Activated naive CD8-positive, alpha-beta T cell treated with anti-CD3 and anti-CD28 coated beads, Interleukin-2, amount 50 U/mL, for 24 hours (primary cell): ENCODE data around the gene RIC1.
"Not testable (repeated sequence)": the region's sequence is repeated elsewhere in the genome, so short reads cannot be mapped to it uniquely, and the experiment has no call there.

Source experiments
- ATAC-seq: fragments of 150-1000 bp; cut with Tn5 transposase; one replicate; pipeline ENCODE4 v1.10.0; 2021
- DNase-seq: peaks from one replicate; pipeline ENCODE4 v3.0.0; 2021
- H3K27ac Mint-ChIP-seq: one replicate; pipeline ENCODE4 v1.8.0; 2021; ENCODE audit warnings: mild to moderate bottlenecking, mixed read lengths
- H3K27me3 Mint-ChIP-seq: one replicate; pipeline ENCODE4 v1.8.0; 2021; ENCODE audit warnings: mixed read lengths
- H3K36me3 Mint-ChIP-seq: one replicate; pipeline ENCODE4 v1.8.0; 2021; ENCODE audit warnings: low read depth, mixed read lengths
- H3K4me1 Mint-ChIP-seq: one replicate; pipeline ENCODE4 v1.8.0; 2021; ENCODE audit warnings: mixed read lengths
- H3K4me3 Mint-ChIP-seq: one replicate; pipeline ENCODE4 v1.8.0; 2021; ENCODE audit warnings: mild to moderate bottlenecking, moderate library complexity, mixed read lengths
- H3K9me3 Mint-ChIP-seq: one replicate; pipeline ENCODE4 v1.8.0; 2021; ENCODE audit warnings: mixed read lengths

The RIC1 gene

GRCh38 chr9:5760338-5760737 lies 131.4 kb downstream of the RIC1 start:
- H3K36me3 Mint-ChIP-seq = peaks cover 44% of the 10 kb centered on the region
- no peaks in the 10 kb centered on the region for H3K9me3 Mint-ChIP-seq
- ATAC-seq (peak; percentile 30), DNase-seq (no peak)
- no peak overlapping the region for H3K4me3 Mint-ChIP-seq
- peaks cover 26% of the 10 kb centered on the region for H3K4me1 Mint-ChIP-seq
- H3K27ac Mint-ChIP-seq = no peak overlapping the region
- H3K27me3 Mint-ChIP-seq = no peaks in the 10 kb centered on the region

GRCh38 chr9:5762421-5762820 lies 133.5 kb downstream of the RIC1 start:
- no peaks in the 10 kb centered on the region for H3K9me3 Mint-ChIP-seq
- no peak overlapping the region for H3K27ac Mint-ChIP-seq
- peaks cover 28% of the 10 kb centered on the region for H3K4me1 Mint-ChIP-seq
- H3K27me3 Mint-ChIP-seq = no peaks in the 10 kb centered on the region
- ATAC-seq (no peak), DNase-seq (no peak)
- H3K36me3 Mint-ChIP-seq = peaks cover 56% of the 10 kb centered on the region
- no peak overlapping the region for H3K4me3 Mint-ChIP-seq

- peak; percentile 80 for ATAC-seq
- DNase-seq = no peak
Observed at GRCh38 chr9:5764130-5764868, 135.4 kb downstream of the RIC1 start.

GRCh38 chr9:5767968-5768932 lies 139.3 kb downstream of the RIC1 start:
- Mint-ChIP-seq H3K4me1 (peaks cover 33% of the 10 kb centered on the region), H3K9me3 (no peaks in the 10 kb centered on the region), H3K27me3 (no peaks in the 10 kb centered on the region), H3K27ac (peak overlapping the region; percentile 76), H3K4me3 (no peak overlapping the region), H3K36me3 (peaks cover 59% of the 10 kb centered on the region)
- ATAC-seq (peak; percentile 87), DNase-seq (no peak)

More at GRCh38 chr9:5764130-5764868, 135.4 kb downstream of the RIC1 start:
- peak overlapping the region; percentile 25 for H3K27ac Mint-ChIP-seq
- peaks cover 56% of the 10 kb centered on the region for H3K36me3 Mint-ChIP-seq
- peaks cover 35% of the 10 kb centered on the region for H3K4me1 Mint-ChIP-seq
- H3K9me3 Mint-ChIP-seq = no peaks in the 10 kb centered on the region
- no peak overlapping the region for H3K4me3 Mint-ChIP-seq
- no peaks in the 10 kb centered on the region for H3K27me3 Mint-ChIP-seq

GRCh38 chr9:5773324-5773999 lies 144.6 kb downstream of the RIC1 start:
- H3K27ac Mint-ChIP-seq = peak overlapping the region; percentile 13
- H3K27me3 Mint-ChIP-seq = no peaks in the 10 kb centered on the region
- peaks cover 54% of the 10 kb centered on the region for H3K36me3 Mint-ChIP-seq
- no peak for ATAC-seq
- peaks cover 3% of the 10 kb centered on the region for H3K4me1 Mint-ChIP-seq
- H3K4me3 Mint-ChIP-seq = no peak overlapping the region
- peaks cover 4% of the 10 kb centered on the region for H3K9me3 Mint-ChIP-seq
- DNase-seq = no peak

GRCh38 chr9:5778805-5779204 lies 149.9 kb downstream of the RIC1 start:
- ATAC-seq = no peak
- no peak overlapping the region for H3K27ac Mint-ChIP-seq
- H3K9me3 Mint-ChIP-seq = peaks cover 27% of the 10 kb centered on the region
- H3K36me3 Mint-ChIP-seq = peaks cover 72% of the 10 kb centered on the region
- no peak for DNase-seq
- H3K4me1 Mint-ChIP-seq = peaks cover 4% of the 10 kb centered on the region
- H3K27me3 Mint-ChIP-seq = no peaks in the 10 kb centered on the region
- H3K4me3 Mint-ChIP-seq = no peak overlapping the region

- DNase-seq, ATAC-seq, H3K27ac Mint-ChIP-seq, H3K27me3 Mint-ChIP-seq, H3K4me1 Mint-ChIP-seq, H3K4me3 Mint-ChIP-seq: not testable (repeated sequence)
- Mint-ChIP-seq H3K36me3 (peaks cover 69% of the 10 kb centered on the region), H3K9me3 (peaks cover 27% of the 10 kb centered on the region)
Observed at GRCh38 chr9:5779705-5780218, 150.9 kb downstream of the RIC1 start.

GRCh38 chr9:5783420-5783819 lies 154.5 kb downstream of the RIC1 start:
- DNase-seq, H3K4me3 Mint-ChIP-seq, ATAC-seq, H3K27me3 Mint-ChIP-seq: not testable (repeated sequence)
- Mint-ChIP-seq H3K4me1 (peaks cover 27% of the 10 kb centered on the region), H3K36me3 (peaks cover 70% of the 10 kb centered on the region), H3K9me3 (peaks cover 23% of the 10 kb centered on the region), H3K27ac (peak overlapping the region; percentile 80)

GRCh38 chr9:5783982-5784381 lies 155.1 kb downstream of the RIC1 start:
- no peaks in the 10 kb centered on the region for H3K27me3 Mint-ChIP-seq

GRCh38 chr9:5784526-5785315 lies 155.8 kb downstream of the RIC1 start:
- DNase-seq (no peak), ATAC-seq (no peak)
- Mint-ChIP-seq H3K9me3 (peaks cover 16% of the 10 kb centered on the region), H3K36me3 (peaks cover 71% of the 10 kb centered on the region), H3K27me3 (no peaks in the 10 kb centered on the region), H3K4me1 (peaks cover 33% of the 10 kb centered on the region), H3K4me3 (no peak overlapping the region), H3K27ac (peak overlapping the region; percentile 26)

More at GRCh38 chr9:5783982-5784381, 155.1 kb downstream of the RIC1 start:
- Mint-ChIP-seq H3K36me3 (peaks cover 70% of the 10 kb centered on the region), H3K9me3 (peaks cover 18% of the 10 kb centered on the region), H3K4me1 (peaks cover 33% of the 10 kb centered on the region), H3K4me3 (no peak overlapping the region), H3K27ac (peak overlapping the region; percentile 26)
- peak; percentile 36 for ATAC-seq
- no peak for DNase-seq

GRCh38 chr9:5786370-5787127 lies 157.6 kb downstream of the RIC1 start:
- Mint-ChIP-seq H3K36me3 (peaks cover 69% of the 10 kb centered on the region), H3K9me3 (peaks cover 13% of the 10 kb centered on the region), H3K27ac (peak overlapping the region; percentile 64), H3K4me3 (no peak overlapping the region), H3K27me3 (no peaks in the 10 kb centered on the region), H3K4me1 (peaks cover 42% of the 10 kb centered on the region)
- DNase-seq (no peak), ATAC-seq (no peak)

- H3K27me3 Mint-ChIP-seq = no peaks in the 10 kb centered on the region
- peaks cover 69% of the 10 kb centered on the region for H3K36me3 Mint-ChIP-seq
- DNase-seq (no peak), ATAC-seq (no peak)
- H3K27ac Mint-ChIP-seq = peak overlapping the region; percentile 64
- H3K9me3 Mint-ChIP-seq = peaks cover 13% of the 10 kb centered on the region
- peaks cover 49% of the 10 kb centered on the region for H3K4me1 Mint-ChIP-seq
- no peak overlapping the region for H3K4me3 Mint-ChIP-seq
Observed at GRCh38 chr9:5787220-5787619, 158.3 kb downstream of the RIC1 start.

GRCh38 chr9:5787759-5788302 lies 158.9 kb downstream of the RIC1 start:
- Mint-ChIP-seq H3K9me3 (peaks cover 7% of the 10 kb centered on the region), H3K4me1 (peaks cover 54% of the 10 kb centered on the region), H3K27ac (peak overlapping the region; percentile 64), H3K36me3 (peaks cover 63% of the 10 kb centered on the region), H3K4me3 (no peak overlapping the region), H3K27me3 (no peaks in the 10 kb centered on the region)
- DNase-seq (no peak), ATAC-seq (peak; percentile 60)
